ENCODE measurements around the gene TMEM98.
"Not testable (repeated sequence)": the region's sequence is repeated elsewhere in the genome, so short reads cannot be mapped to it uniquely, and the experiment has no call there.

Gene TMEM98

GRCh38 chr17:32987868-32988267, 59.9 kb downstream of the TMEM98 start:
- DNase-seq, result not testable (repeated sequence)

GRCh38 chr17:32988481-32989101, 60.6 kb downstream of the TMEM98 start:
- DNase-seq, result no peak

- no peak for DNase-seq
These were observed 64.5 kb downstream of the TMEM98 start for GRCh38 chr17:32992321-32993033.

- DNase-seq, result no peak
These were observed 66.0 kb downstream of the TMEM98 start for GRCh38 chr17:32993977-32994376.

Measured in NCI-H226 (cell line).